ENCODE measurements around the gene SIGLEC11.

GRCh38 chr19:49952906-49953305, 8.1 kb downstream of the SIGLEC11 start:
- TF ChIP-seq FOS (IDR thresholded peaks at IDR 0.05; ENCODE audit: borderline replicate concordance, insufficient read depth, low read length) = no peak
- TF ChIP-seq POLR2A (IDR thresholded peaks at IDR 0.05; ENCODE audit: low read depth, low read length) = no peak
- no peak for TF ChIP-seq CTCF (IDR thresholded peaks at IDR 0.05; ENCODE audit: extremely low read depth in 1 of 2, insufficient read depth in 1 of 2, low read depth in 1 of 2, low read length in 2 of 2)
- no peak for TF ChIP-seq JUN (IDR thresholded peaks at IDR 0.05; ENCODE audit: borderline replicate concordance, insufficient read depth, insufficient read length, low read depth)
- TF ChIP-seq POLR2AphosphoS5 (IDR thresholded peaks at IDR 0.05; ENCODE audit: insufficient read depth, low read depth, low read length) = no peak

Data from endothelial cell of umbilical vein (primary cell).